COR-L47 (cell line): ENCODE measurements around the gene KRTAP19-8.

Experiments
- DNase-seq: peaks from one replicate; lab custom pipeline; 2025; lab: John Stamatoyannopoulos, UW

Gene KRTAP19-8

GRCh38 chr21:31012133-31013089 is 25.9 kb downstream of the KRTAP19-8 start:
- no peak for DNase-seq

- no peak for DNase-seq
These were observed 26.9 kb downstream of the KRTAP19-8 start for GRCh38 chr21:31011412-31011811.

- no peak for DNase-seq
These were observed 29.9 kb downstream of the KRTAP19-8 start for GRCh38 chr21:31008355-31008754.

- no peak for DNase-seq
These were observed 33.3 kb downstream of the KRTAP19-8 start for GRCh38 chr21:31005019-31005418.

DNA sequence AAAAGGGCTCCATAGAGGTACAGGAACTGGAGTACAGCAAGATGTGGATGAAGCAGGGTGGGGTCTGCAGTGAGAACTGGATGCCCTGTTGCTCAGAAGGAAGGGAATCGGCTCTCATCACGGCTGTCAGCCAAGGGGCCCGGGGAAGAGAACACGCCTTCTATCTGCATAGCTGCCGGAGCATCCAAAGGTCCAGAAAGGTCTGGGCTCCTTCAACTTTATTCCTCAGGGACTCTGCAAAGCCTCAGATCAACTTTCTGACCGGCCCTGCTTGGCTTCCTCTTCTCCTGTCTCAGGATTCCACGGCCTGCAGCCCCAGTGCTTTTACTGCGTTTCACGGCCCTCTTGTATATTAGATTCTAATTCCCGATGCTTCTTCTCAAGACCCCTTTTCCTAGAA is 34.8 kb downstream of the KRTAP19-8 start:
- no peak for DNase-seq

DNA sequence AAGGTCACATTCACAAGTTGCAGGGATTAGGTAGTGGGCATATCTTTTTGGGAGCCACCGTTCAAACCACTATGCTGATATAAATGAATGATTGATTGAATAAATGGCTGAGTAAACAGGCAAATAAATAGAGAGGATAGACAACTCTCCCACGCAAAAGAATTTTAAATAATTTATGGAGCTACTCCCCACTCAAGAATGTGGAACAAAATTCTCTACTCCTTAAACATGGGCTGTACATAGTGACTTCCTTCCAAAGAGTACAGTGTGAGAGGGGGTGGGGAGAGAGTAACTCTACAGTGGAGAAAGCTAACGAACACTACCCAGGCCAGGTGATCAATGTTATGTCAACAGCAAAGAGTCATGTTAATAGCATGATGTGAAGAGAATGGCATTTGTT is 40.7 kb downstream of the KRTAP19-8 start:
- no peak for DNase-seq

- no peak for DNase-seq
These were observed 41.5 kb downstream of the KRTAP19-8 start for GRCh38 chr21:30996728-30997127.

DNA sequence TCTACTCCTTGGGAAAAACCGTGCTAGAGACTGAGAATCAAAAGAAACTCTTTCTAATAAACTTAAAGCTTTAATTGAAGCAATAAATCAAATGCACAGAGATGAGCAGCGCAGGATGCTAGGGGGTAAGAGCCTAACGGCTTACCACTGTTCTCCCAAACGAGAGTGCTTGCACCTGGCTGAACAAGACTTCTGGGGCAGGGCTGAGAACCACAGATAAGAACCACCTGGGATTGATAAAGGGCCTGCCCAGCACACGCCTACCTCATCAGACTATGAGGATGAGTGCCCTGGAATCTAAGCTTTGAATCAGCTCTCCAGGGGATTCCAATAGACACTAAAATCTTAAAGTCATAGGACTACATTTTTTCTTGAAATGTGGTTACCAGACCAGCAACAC is 43.3 kb downstream of the KRTAP19-8 start:
- DNase-seq, result no peak

DNA sequence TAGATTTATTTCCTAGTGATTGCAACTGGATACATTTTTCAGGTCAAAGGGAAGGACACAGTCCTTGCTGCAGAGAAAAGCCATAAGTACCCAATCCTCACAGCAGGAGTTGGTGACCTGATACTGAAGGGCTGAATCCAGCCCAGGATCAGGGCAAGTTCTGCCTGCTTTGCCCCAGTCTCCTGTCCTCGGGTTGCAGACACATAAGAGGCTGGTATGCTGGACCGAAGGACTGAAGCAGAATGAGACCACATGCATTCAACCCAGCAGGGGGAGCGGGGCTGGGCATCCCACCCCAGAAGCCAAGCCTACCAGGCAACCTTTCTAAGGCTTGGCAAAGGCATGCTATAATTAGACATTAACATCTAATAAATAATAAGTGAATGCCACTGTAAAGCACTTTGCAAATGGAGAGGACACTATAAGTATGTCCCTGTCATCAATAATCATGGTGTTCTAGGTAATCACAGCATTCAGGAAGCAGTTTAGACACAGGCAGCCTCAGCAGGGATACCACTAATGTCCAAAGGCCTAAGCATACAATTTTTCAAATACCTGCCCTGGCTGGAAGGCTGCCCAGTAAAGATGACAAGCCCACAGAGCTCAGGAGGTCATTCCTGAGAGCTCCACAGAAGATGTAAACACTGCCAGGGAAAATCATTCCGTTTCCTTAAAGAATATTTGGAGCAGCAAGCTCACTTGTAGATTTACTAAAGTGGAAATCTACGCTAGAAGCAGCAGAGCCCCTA is 47.6 kb downstream of the KRTAP19-8 start:
- DNase-seq, result peak; percentile 58

DNA sequence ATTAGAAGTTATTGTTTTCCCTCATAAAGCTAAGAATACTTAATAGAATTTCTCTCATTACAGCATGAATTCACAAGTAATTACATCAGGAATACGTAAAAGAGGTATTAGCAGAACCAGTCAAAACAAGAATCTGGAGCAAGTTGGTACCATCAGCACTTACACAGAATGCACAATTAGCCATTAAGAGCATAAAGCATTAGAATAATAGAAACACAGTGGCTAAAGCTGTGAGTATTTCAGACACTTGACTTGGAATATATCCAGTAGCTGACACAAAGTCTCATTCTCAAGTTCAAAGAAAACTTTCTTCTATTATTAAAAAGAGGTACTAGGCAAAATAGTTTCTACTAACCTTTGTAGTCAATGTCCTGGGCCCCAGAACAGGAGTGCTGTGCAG is 49.6 kb downstream of the KRTAP19-8 start:
- no peak for DNase-seq
